Measurements from ENCODE around the gene C15orf62. TPM values are rescaled to one million over a fixed set of nuclear protein-coding genes. Genes with fewer than 3 reads are reported as not detected.

Gene C15orf62
- total RNA-seq, 1 donor from 2014 or later: 0.96 TPM

DNA sequence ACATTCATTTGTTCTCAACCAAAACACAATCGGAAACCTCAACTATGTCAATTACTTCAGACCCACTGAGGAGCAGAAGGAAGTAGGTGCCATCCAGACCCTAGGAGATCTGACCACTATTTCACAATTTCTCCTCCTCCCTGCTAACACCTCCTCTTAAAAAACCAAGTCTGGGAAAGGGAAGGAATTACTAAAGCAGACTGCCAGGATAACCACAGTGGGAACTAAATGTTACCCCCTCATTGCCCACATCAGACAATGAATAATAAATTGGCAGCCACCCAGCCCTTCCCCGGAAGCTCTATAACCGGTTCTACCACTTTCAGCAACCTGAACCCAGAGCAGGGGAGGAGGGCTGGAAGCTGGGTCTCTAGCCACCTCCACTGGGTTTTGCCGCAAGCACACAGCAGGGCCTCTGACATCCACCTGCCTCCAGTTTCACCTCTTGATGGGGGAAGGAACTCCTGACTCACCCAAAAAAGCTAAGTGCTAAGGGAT lies 17.6 kb downstream of the C15orf62 start:
- TF ChIP-seq, protein P1, sequence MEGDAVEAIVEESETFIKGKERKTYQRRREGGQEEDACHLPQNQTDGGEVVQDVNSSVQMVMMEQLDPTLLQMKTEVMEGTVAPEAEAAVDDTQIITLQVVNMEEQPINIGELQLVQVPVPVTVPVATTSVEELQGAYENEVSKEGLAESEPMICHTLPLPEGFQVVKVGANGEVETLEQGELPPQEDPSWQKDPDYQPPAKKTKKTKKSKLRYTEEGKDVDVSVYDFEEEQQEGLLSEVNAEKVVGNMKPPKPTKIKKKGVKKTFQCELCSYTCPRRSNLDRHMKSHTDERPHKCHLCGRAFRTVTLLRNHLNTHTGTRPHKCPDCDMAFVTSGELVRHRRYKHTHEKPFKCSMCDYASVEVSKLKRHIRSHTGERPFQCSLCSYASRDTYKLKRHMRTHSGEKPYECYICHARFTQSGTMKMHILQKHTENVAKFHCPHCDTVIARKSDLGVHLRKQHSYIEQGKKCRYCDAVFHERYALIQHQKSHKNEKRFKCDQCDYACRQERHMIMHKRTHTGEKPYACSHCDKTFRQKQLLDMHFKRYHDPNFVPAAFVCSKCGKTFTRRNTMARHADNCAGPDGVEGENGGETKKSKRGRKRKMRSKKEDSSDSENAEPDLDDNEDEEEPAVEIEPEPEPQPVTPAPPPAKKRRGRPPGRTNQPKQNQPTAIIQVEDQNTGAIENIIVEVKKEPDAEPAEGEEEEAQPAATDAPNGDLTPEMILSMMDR (IDR thresholded peaks at IDR 0.05): no peak
- Histone ChIP-seq H3K9me3 (no peaks in the 10 kb centered on the region), H3K27ac (peak overlapping the region; percentile 69), H3K4me1 (peaks cover 17% of the 10 kb centered on the region), H3K36me3 (peaks cover 12% of the 10 kb centered on the region), H3K4me3 (no peak overlapping the region), H3K27me3 (no peaks in the 10 kb centered on the region)
- ATAC-seq (peak; percentile 79), DNase-seq (peak; percentile 73)
- intact Hi-C loops (cut with DNase I): no loop called here

DNA sequence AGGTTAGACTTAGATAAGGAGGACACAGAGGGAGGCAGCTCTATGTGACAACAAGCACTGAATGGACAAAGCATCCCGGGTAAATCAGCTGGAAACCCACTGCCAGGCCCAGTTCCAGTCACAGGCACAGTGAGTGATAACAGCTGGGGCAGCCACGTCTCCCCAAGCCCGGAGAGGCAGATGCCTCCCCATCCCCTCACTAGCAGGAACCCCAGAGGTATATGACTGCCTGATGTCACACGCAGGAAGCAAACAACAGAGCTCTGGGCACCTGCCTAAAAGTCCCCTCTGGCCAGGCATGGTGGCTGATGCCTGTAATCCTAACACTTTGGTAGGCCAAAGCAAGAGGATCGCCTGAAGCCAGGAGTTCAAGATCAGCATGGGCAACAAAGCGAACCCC lies 18.2 kb downstream of the C15orf62 start:
- Histone ChIP-seq H3K4me1 (peaks cover 17% of the 10 kb centered on the region), H3K27me3 (no peaks in the 10 kb centered on the region), H3K4me3 (no peak overlapping the region), H3K27ac (peak overlapping the region; percentile 69), H3K9me3 (no peaks in the 10 kb centered on the region), H3K36me3 (peaks cover 13% of the 10 kb centered on the region)
- TF ChIP-seq, protein P1 (IDR thresholded peaks at IDR 0.05): no peak
- DNase-seq (no peak), ATAC-seq (no peak)
- intact Hi-C loops (cut with DNase I): no loop called here

DNA sequence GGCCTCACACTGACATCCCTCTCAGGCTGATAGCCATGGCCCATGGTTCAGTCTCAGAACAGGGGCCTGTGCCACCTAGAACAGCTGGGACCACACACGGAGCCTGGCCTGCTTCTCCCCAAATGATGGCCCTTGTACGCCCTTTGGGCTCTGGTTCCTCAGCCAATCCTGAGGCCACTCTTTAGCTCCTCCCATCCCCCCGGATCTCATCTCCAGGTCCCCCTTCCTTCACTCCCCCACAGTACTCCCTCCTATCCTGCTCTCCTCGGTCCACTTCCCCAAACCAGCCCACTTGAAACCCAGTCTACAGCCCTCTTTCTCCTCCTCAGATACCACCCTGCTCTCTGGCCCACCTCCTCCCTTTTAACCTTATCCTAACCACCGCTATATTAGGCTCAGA lies 19.3 kb downstream of the C15orf62 start:
- Histone ChIP-seq H3K4me1 (peaks cover 17% of the 10 kb centered on the region), H3K36me3 (peaks cover 13% of the 10 kb centered on the region), H3K27me3 (no peaks in the 10 kb centered on the region), H3K27ac (no peak overlapping the region), H3K4me3 (no peak overlapping the region), H3K9me3 (no peaks in the 10 kb centered on the region)
- TF ChIP-seq, protein P1 (IDR thresholded peaks at IDR 0.05): no peak
- intact Hi-C loops (cut with DNase I): no loop called here
- DNase-seq: no peak
- ATAC-seq: no peak

DNA sequence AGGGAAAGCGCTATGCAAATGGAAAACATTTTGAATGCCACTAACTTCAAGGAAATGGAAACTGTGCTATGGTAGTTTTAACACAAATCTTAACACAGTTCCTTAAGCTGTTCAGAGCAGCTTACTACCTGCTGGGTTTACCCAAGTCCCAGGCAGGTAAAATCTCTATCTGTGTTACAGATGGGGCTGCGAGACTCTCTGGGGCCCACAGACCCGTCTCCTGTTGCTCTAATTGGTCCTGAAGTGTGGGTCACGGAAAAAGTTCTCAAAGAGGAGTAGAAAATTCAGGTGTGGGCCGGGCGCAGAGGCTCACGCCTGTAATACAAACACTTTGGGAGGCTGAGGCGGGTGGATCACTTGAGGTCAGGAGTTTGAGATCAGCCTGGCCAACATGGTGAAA lies 20.2 kb downstream of the C15orf62 start:
- H3K27ac ChIP-seq: peak overlapping the region; percentile 4
- TF ChIP-seq, protein P1 (IDR thresholded peaks at IDR 0.05): no peak
- no peaks in the 10 kb centered on the region for H3K9me3 ChIP-seq
- DNase-seq (no peak), ATAC-seq (no peak)
- H3K36me3 ChIP-seq: peaks cover 13% of the 10 kb centered on the region
- peaks cover 17% of the 10 kb centered on the region for H3K4me1 ChIP-seq
- intact Hi-C loops (cut with DNase I): no loop called here
- H3K27me3 ChIP-seq: no peaks in the 10 kb centered on the region
- no peak overlapping the region for H3K4me3 ChIP-seq

DNA sequence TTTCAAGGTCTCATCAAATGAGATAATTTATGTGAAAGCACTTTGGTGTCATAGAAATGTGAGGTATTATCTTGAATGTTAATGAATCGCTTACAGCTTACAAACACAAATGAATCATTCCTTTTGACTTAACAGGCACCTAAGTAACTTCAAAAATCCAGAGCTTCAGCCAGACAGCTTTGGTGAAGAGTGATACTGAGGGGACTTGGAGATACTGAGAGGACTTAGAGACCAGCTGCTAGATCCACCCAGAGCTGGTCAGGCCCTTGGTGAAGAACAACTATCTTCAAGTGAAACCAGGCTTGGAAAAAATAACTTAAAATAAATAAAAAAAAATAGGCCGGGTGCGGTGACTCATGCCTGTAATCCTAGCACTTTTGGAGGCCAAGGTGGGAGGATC lies 20.9 kb downstream of the C15orf62 start:
- Histone ChIP-seq H3K27ac (no peak overlapping the region), H3K36me3 (peaks cover 13% of the 10 kb centered on the region), H3K9me3 (no peaks in the 10 kb centered on the region), H3K27me3 (no peaks in the 10 kb centered on the region), H3K4me3 (no peak overlapping the region), H3K4me1 (peaks cover 23% of the 10 kb centered on the region)
- intact Hi-C loops (cut with DNase I): no loop called here
- TF ChIP-seq, protein P1 (IDR thresholded peaks at IDR 0.05): no peak
- no peak for ATAC-seq
- no peak for DNase-seq

DNA sequence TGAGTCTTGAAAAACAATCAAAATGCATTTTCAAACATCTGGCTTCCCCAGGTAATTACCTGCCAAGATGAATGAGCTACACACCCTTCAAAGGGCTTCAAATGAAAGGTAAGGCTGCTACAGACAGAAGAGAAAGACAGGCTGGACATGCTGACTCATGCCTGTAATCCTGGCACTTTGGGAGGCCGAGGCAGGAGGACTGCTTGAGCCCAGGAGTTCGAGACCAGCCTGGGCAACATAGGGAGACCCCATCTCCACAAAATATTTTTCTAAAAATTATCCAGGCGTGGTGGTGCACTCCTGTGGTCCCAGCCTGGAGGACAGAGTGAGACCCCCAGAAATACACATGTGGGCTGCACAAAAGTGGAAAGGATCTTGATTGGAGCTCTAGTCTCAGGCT lies 22.6 kb downstream of the C15orf62 start:
- peaks cover 13% of the 10 kb centered on the region for H3K36me3 ChIP-seq
- intact Hi-C loops (cut with DNase I): no loop called here
- peaks cover 27% of the 10 kb centered on the region for H3K4me1 ChIP-seq
- no peak overlapping the region for H3K4me3 ChIP-seq
- H3K27me3 ChIP-seq: no peaks in the 10 kb centered on the region
- ATAC-seq (no peak), DNase-seq (no peak)
- TF ChIP-seq, protein P1 (IDR thresholded peaks at IDR 0.05): no peak
- no peak overlapping the region for H3K27ac ChIP-seq
- no peaks in the 10 kb centered on the region for H3K9me3 ChIP-seq

All from upper lobe of right lung (tissue), 1 donor.